Neuronal stem cell (in vitro differentiated cells): ENCODE results near the gene CDC42BPG.

Experiments
- DNase-seq: peaks from one replicate; pipeline ENCODE4 v3.0.0-alpha.2; 2013; ENCODE audit warnings: low spot score
- H2AFZ ChIP-seq: one replicate; pipeline ENCODE4 v1.6.1; 2013; ENCODE audit warnings: mild to moderate bottlenecking, low read length, inconsistent platforms
- H2AK5ac ChIP-seq: 2 replicates; pipeline ENCODE4 v1.6.1; 2013; ENCODE audit warnings: low read depth, mild to moderate bottlenecking, inconsistent platforms, low read length, moderate library complexity, mixed read lengths
- H2BK120ac ChIP-seq: 2 replicates; pipeline ENCODE4 v1.6.1; 2013; ENCODE audit warnings: low read depth, mild to moderate bottlenecking, inconsistent platforms, low read length, moderate library complexity, mixed read lengths
- H2BK12ac ChIP-seq: one replicate; pipeline ENCODE4 v1.6.1; 2013; ENCODE audit warnings: low read length, inconsistent platforms
- H2BK15ac ChIP-seq: 2 replicates; pipeline ENCODE4 v1.6.1; 2013; ENCODE audit warnings: mild to moderate bottlenecking, low read length, inconsistent platforms, mixed read lengths
- H2BK5ac ChIP-seq: one replicate; pipeline ENCODE4 v1.6.1; 2013; ENCODE audit warnings: inconsistent platforms, mild to moderate bottlenecking, low read length, moderate library complexity
- H3K14ac ChIP-seq: one replicate; pipeline ENCODE4 v1.6.1; 2013; ENCODE audit warnings: low read length, inconsistent platforms
- H3K18ac ChIP-seq: 2 replicates; pipeline ENCODE4 v1.6.1; 2013; ENCODE audit warnings: low read length, inconsistent platforms
- H3K23ac ChIP-seq: 2 replicates; pipeline ENCODE4 v1.6.1; 2013; ENCODE audit warnings: low read depth, mild to moderate bottlenecking, mixed read lengths, low read length, inconsistent platforms; ENCODE audit not compliant: poor library complexity
- H3K27ac ChIP-seq: replicated peaks from 3 replicates; pipeline ENCODE4 v1.5.1; 2013; ENCODE audit warnings: low read length, inconsistent platforms
- H3K27me3 ChIP-seq, 3 experiments: 2 replicates each; pipeline ENCODE4 v1.6.1; 2013; ENCODE audit warnings: low read length in 3 of 3, mild to moderate bottlenecking in 2 of 3, inconsistent platforms in 1 of 3, low read depth in 1 of 3, mixed read lengths in 1 of 3, moderate library complexity in 1 of 3; ENCODE audit not compliant: control insufficient read depth in 3 of 3, insufficient read depth in 3 of 3
- H3K36me3 ChIP-seq, 2 donors: replicated peaks in 1 of 2; 2 replicates each; pipeline ENCODE4 v1.6.1; 2013; ENCODE audit warnings: low read length in 2 of 2; ENCODE audit not compliant: control insufficient read depth in 2 of 2, insufficient read depth in 2 of 2
- H3K4ac ChIP-seq: 2 replicates; pipeline ENCODE4 v1.6.1; 2013; ENCODE audit warnings: inconsistent platforms, mild to moderate bottlenecking, low read length, moderate library complexity
- H3K4me1 ChIP-seq, 2 donors: 1 replicate in 1 of 2; 2 replicates in 1 of 2; pipeline ENCODE4 v1.6.1; 2013; ENCODE audit warnings: low read length in 2 of 2, low read depth in 1 of 2; ENCODE audit not compliant: control insufficient read depth in 2 of 2, insufficient read depth in 1 of 2
- H3K4me2 ChIP-seq: one replicate; pipeline ENCODE4 v1.6.1; 2013; ENCODE audit warnings: mild to moderate bottlenecking, low read length, inconsistent platforms; ENCODE audit not compliant: insufficient read depth, poor library complexity, severe bottlenecking
- H3K4me3 ChIP-seq, 2 donors: 2 replicates each; pipeline ENCODE4 v1.5.1; 2013; ENCODE audit warnings: low read length in 2 of 2, mild to moderate bottlenecking in 2 of 2, inconsistent platforms in 1 of 2, moderate library complexity in 1 of 2
- H3K79me1 ChIP-seq: one replicate; pipeline ENCODE4 v1.6.1; 2013; ENCODE audit warnings: low read depth, mild to moderate bottlenecking, inconsistent platforms, low read length, moderate library complexity
- H3K9ac ChIP-seq: one replicate; pipeline ENCODE4 v1.6.1; 2013; ENCODE audit warnings: mild to moderate bottlenecking, low read depth, low read length, inconsistent platforms; ENCODE audit not compliant: poor library complexity
- H3K9me3 ChIP-seq, 2 donors: replicated peaks in 1 of 2; 2 replicates each; pipeline versions ENCODE3 to v1.6.1; 2013; ENCODE audit warnings: low read length in 2 of 2, mild to moderate bottlenecking in 2 of 2, inconsistent platforms in 1 of 2, low read depth in 1 of 2, mixed read lengths in 1 of 2, moderate library complexity in 1 of 2; ENCODE audit not compliant: control insufficient read depth in 2 of 2, insufficient read depth in 1 of 2
- H4K8ac ChIP-seq: one replicate; pipeline ENCODE4 v1.6.1; 2013; ENCODE audit warnings: low read depth, mild to moderate bottlenecking, inconsistent platforms, low read length, moderate library complexity
- H4K91ac ChIP-seq: one replicate; pipeline ENCODE4 v1.6.1; 2013; ENCODE audit warnings: low read length, low read depth, mild to moderate bottlenecking, inconsistent platforms; ENCODE audit not compliant: poor library complexity
- WGBS, 2 donors: extraction: QIAGEN DNeasy Blood & Tissue Kit; methylation state at CpG; one replicate each; pipeline ENCODE4 v1.1.7; 2013; ENCODE audit warnings: missing lambda C conversion rate in 2 of 2, mixed read lengths in 1 of 2; ENCODE audit not compliant: insufficient read length in 2 of 2, insufficient replicate concordance in 1 of 2; ENCODE audit errors: extremely low coverage in 2 of 2; 5-methylcytosine and 5-hydroxymethylcytosine counted together

Gene CDC42BPG

DNA sequence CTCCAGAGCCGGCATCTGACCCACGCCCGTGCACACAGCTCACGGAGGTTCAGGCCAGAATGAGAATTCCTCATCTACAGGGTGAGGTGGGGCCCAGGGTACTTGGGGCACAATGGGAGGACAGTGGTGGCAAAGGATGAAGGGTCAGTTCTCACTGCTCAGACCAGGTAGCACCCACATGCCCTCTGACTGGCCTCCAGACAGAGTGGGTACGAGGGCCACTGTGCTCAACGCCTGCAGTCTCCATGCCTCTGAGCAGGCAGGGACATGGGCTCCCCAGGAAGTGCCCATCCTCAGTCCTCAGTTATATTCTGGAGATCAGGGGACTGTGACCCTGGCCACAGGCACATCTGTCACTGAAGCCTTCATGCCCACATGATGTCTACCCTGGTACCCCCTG, 13.0 kb upstream of the CDC42BPG start:
- no peak overlapping the region for H4K91ac ChIP-seq
- H3K36me3 ChIP-seq = peaks cover 19 to 51% of the 10 kb centered on the region in 2 donors
- H3K18ac ChIP-seq = no peak overlapping the region
- no peak overlapping the region for H3K4ac ChIP-seq
- H3K4me2 ChIP-seq = no peak overlapping the region
- no peaks in the 10 kb centered on the region for H3K27me3 ChIP-seq
- H2BK120ac ChIP-seq = no peak overlapping the region
- no peak overlapping the region for H3K23ac ChIP-seq
- no peak overlapping the region for H3K27ac ChIP-seq
- no peak overlapping the region for H3K14ac ChIP-seq
- peaks cover 4 to 5% of the 10 kb centered on the region in 2 donors for H3K4me1 ChIP-seq
- peak overlapping the region; percentile 43 for H4K8ac ChIP-seq
- peaks cover 6% of the 10 kb centered on the region for H3K79me1 ChIP-seq
- H3K9me3 ChIP-seq = no peaks in the 10 kb centered on the region
- H2AK5ac ChIP-seq = no peak overlapping the region
- H2BK5ac ChIP-seq = no peak overlapping the region
- peak overlapping the region in 1 of 2 donors; percentile 51 for H3K4me3 ChIP-seq
- no peak overlapping the region for H2BK12ac ChIP-seq
- no CpG with 5 or more reads among the region's 6 CpGs for WGBS, 2 donors
- no peak for DNase-seq
- H2BK15ac ChIP-seq = peak overlapping the region; percentile 16
- H2AFZ ChIP-seq = no peak overlapping the region
- H3K9ac ChIP-seq = peak overlapping the region; percentile 9

DNA sequence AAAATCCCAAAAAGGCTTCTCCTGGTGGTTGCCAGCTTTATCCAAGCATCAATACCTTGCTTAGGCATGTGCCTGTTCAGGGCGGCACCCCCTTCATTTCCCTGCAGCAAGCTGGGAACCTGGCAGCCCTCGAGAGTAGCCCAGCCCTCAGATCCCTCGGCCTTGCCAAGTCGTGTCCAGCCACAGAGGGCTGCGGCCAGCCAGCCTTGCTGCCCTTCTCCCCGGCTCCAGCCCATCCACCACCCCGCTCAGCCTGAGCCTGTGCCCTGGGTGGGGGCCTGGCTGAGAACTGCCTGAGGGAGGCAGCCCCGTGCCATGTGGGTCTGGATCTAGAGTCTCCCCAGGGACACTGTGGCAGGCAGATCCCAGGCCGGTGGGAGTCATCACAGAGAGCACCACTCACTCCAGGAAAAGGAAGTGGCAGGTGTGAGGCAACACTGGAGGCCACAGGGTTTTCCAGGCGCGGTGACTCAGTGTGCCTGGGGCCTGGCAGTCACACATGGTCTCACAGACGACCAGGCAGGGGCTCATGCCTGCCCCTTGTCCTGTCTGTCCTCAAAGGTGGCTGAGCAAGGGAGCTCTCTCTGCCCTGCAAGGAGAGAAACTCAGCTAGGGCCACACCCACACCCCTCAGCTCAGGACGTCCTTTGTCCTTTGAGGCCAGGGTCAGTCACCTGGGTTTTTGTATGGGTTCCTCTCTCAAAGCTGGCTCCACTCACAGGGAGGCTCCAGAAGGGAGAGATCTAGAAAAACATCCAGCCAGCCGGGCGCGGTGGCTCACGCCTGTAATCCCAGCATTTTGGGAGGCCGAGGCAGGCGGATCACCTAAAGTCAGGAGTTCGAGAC, 12.2 kb upstream of the CDC42BPG start:
- H3K14ac ChIP-seq = no peak overlapping the region
- H3K18ac ChIP-seq = no peak overlapping the region
- H3K27me3 ChIP-seq = no peaks in the 10 kb centered on the region
- peak overlapping the region; percentile 22 for H4K91ac ChIP-seq
- no peak overlapping the region for H2AK5ac ChIP-seq
- no peak overlapping the region for H2BK12ac ChIP-seq
- no peak overlapping the region for H3K27ac ChIP-seq
- peak overlapping the region; percentile 63 for H3K9ac ChIP-seq
- no peak overlapping the region for H4K8ac ChIP-seq
- no peak overlapping the region for H2BK15ac ChIP-seq
- WGBS, 2 donors = no CpG with 5 or more reads among the region's 20 CpGs
- H3K4me2 ChIP-seq = no peak overlapping the region
- H3K79me1 ChIP-seq = peaks cover 6% of the 10 kb centered on the region
- H3K23ac ChIP-seq = no peak overlapping the region
- peaks cover 19 to 51% of the 10 kb centered on the region in 2 donors for H3K36me3 ChIP-seq
- H2BK120ac ChIP-seq = no peak overlapping the region
- no peaks in the 10 kb centered on the region for H3K9me3 ChIP-seq
- no peak overlapping the region for H3K4me3 ChIP-seq
- H2AFZ ChIP-seq = no peak overlapping the region
- no peak for DNase-seq
- peaks cover 0 to 3% of the 10 kb centered on the region in 2 donors for H3K4me1 ChIP-seq
- no peak overlapping the region for H2BK5ac ChIP-seq
- H3K4ac ChIP-seq = no peak overlapping the region

DNA sequence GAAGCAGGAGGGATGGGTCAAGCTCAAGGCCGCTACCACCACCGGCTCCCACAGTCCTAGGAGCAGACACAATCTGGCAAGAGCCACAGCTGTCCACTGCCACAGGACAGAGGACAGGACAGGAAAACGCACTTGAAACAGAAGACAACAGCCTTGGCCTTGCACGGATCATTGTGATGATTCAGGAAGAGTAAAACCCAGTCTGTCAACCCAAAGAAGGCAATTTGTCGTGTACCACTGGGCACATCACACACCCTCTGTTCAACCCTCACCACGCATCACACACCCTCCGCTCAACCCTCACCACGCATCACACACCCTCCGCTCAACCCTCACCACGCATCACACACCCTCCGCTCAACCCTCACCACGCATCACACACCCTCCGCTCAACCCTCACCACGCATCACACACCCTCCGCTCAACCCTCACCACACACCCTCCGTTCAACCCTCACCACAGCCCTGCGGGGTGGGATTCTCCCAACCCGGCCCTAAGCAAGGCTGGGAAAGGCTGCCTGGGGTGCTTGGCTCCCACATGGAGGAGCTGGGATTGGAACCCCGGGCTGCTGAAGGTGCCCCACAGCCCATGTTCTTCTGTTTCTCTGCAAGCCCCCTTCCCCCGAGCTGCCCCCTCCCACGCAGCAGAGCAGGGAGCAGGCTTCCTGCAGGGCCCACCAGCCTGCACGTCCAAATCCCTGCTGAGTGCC, 11.3 kb upstream of the CDC42BPG start:
- no peaks in the 10 kb centered on the region for H3K27me3 ChIP-seq
- no peak overlapping the region for H3K4me2 ChIP-seq
- no peak overlapping the region for H2BK5ac ChIP-seq
- no peak overlapping the region for H3K9ac ChIP-seq
- no peak overlapping the region for H3K4ac ChIP-seq
- H3K18ac ChIP-seq = no peak overlapping the region
- H2BK12ac ChIP-seq = no peak overlapping the region
- H2BK120ac ChIP-seq = no peak overlapping the region
- H3K14ac ChIP-seq = no peak overlapping the region
- no peak overlapping the region for H3K4me3 ChIP-seq
- peaks cover 2 to 10% of the 10 kb centered on the region in 2 donors for H3K4me1 ChIP-seq
- H4K8ac ChIP-seq = no peak overlapping the region
- no peak overlapping the region for H2BK15ac ChIP-seq
- no peak overlapping the region for H2AFZ ChIP-seq
- no peak overlapping the region for H4K91ac ChIP-seq
- no peak overlapping the region for H2AK5ac ChIP-seq
- no peak overlapping the region for H3K23ac ChIP-seq
- no peak overlapping the region for H3K27ac ChIP-seq
- DNase-seq = no peak
- peaks cover 19 to 51% of the 10 kb centered on the region in 2 donors for H3K36me3 ChIP-seq
- 100% methylated on average over 3 of the region's 22 CpGs; no CpG with 5 or more reads in 1 of the 2 donors for WGBS, 2 donors
- no peaks in the 10 kb centered on the region for H3K9me3 ChIP-seq
- peaks cover 4% of the 10 kb centered on the region for H3K79me1 ChIP-seq
